Mucosa of gallbladder (tissue), 1 donor: Measurements from ENCODE around the gene ZNF740. TPM values are rescaled to one million over a fixed set of nuclear protein-coding genes. Genes with fewer than 3 reads are reported as not detected.
"Not testable (repeated sequence)": the region's sequence is repeated elsewhere in the genome, so short reads cannot be mapped to it uniquely, and the experiment has no call there.

ENCODE experiments used
- DNase-seq: peaks from one replicate; pipeline ENCODE4 v3.0.0-alpha.2; 2020; ENCODE audit warnings: low spot score
- total RNA-seq: library from RNA; stranded (reverse); gene quantifications from one replicate; pipeline ENCODE4 v1.2.1, GENCODE V29; 2021
- donor health status: DM: no; HTN: no; CAD: no.

Gene ZNF740
- total RNA-seq, 1 donor from 2014 or later: 40.4 TPM

GRCh38 chr12:53194973-53195372, 14.5 kb downstream of the ZNF740 start:
- no peak for DNase-seq

- DNase-seq: no peak
Measured at GRCh38 chr12:53195516-53196420, 15.2 kb downstream of the ZNF740 start.

DNA sequence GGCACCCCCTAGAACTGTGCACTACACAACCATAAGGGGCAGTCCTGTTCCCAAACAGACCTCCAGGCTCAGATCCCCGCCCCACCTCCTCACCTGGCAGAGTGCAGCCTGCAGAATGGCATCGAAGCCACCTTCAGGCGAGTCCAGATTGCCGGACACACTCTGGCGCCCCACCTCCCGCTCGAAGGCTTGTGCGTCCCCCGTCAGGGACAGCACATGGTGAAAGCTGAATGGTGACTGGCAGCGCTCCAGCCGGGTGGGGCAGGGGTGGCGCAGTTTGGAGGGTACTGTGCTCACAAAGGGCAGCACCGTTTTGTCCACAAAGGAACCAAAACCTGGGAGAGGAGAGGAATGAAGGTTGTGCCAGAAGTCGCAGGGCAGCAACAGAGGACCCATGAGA, 16.0 kb downstream of the ZNF740 start:
- no peak for DNase-seq

DNA sequence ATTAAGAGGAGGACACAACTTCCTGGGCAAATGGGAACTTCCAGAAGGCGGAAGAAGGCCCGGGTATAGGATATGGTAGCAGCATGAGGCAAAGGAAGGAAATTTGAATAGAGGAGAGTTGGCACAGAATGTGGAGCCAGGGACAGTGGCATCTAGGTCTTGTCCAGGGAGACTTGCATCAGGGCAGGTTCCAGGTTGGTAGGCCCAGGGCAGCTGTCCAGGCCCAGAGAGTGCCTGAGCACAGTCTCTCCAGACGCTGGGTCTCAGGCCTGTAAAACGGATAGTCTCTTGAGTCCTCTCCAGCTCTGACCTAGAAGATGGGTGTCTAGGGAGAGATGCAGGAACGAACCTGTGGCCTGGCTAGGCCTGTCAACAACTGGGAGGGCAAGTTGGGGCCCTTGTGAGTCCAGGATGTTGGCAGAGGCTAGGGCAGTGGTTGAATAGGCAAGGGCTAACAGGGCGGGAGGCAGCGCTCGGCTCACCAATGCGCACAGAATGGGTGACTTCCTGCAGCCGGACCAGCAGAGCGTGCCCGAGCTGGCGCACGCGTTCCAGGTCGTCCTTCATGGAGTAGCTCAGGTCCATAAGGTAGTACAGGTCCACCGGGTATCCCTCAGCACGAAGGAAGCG, 16.6 kb downstream of the ZNF740 start:
- DNase-seq: no peak

- DNase-seq: no peak
Measured at GRCh38 chr12:53198486-53199110, 18.1 kb downstream of the ZNF740 start.

DNA sequence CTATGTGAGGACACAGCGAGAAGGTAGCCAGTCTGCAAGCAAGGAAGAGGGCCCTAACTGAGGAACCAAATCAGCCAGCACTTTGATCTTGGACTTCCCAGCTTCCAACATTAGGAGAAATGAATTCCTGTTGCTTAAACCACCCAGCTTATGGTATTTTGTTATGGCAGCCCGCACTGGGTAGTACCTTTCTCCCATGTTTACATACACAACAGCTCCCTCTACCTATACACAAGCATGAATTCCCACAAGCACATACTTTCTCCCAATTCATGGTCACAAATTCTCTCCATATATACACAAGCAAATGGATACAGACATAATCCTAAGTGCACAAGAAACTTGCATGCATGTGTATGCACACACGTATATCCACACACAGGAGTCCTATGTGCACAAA, 19.2 kb downstream of the ZNF740 start:
- no peak for DNase-seq

DNA sequence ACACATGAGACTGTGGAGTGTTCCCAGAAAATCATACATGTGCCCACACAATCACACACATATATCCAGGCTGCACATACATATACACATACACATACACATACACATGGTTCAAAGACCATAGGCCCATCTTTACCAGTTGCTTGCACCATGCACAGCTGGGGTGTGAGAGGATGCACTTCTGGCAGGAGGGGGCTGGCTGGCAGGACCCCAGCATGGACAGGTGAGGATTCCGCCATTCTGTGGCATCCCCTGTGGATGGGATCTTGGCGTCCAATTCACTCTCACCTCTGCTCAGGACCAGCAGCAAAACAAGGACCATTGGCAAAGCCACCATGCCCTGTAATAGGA, 19.6 kb downstream of the ZNF740 start:
- DNase-seq: no peak

GRCh38 chr12:53200458-53201176, 20.1 kb downstream of the ZNF740 start:
- DNase-seq: no peak

GRCh38 chr12:53201177-53201541, 20.6 kb downstream of the ZNF740 start:
- no peak for DNase-seq

- DNase-seq: no peak
Measured at GRCh38 chr12:53201639-53202038, 21.1 kb downstream of the ZNF740 start.

- DNase-seq: not testable (repeated sequence)
Measured at GRCh38 chr12:53202316-53202715, 21.8 kb downstream of the ZNF740 start.

DNA sequence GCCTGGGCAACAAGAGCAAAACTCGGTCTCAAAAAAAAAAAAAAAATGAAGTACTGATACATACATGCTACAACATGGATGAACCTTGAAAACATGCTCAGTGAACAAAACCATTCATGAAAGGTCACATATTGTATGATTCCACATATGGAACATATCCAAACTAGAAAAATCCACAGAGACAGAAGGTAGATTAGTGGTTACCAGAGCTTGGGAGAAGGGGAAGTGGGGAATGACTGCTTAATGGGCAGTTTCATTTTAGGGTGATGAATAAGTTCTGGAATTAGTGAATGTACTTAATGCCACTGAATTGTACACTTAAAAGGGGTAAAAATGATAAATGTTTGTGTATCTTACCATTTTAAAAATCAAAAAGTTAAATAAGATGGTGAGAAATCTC, 23.8 kb downstream of the ZNF740 start:
- DNase-seq: no peak

DNA sequence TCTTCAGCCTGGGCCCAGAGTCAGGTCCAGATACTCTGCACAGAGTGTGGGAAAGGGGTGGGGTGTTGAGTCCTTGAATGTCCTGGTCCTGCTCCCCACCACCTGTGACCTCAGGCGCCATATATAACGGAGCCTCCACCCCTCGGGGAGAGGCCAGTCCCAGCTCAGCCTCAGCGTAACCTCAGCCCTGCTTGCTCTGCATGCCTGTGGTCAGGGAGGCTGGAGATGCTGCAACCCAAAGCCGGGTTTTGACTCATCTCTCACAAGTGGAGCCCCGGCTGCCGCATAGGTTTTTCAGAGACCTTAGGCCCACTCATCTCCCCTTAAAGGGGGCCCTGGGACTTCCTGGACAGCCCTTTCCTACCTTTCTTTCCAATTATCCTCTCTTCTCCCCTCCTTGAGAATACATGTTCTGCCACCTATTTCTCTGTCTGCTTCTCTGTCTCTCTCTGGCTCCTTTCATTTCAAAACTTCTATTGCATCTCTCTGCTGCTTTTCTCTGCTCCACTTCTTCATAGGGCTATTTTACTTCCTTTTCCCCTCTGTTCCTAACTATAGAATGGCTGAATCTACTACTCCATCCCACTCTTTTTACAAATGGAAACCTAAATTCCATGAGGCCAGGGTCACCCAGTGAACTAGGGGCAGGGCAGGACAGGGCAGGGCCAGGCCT, 25.4 kb downstream of the ZNF740 start:
- no peak for DNase-seq

GRCh38 chr12:53207042-53207441, 26.5 kb downstream of the ZNF740 start, which contains the start of gene ITGB7:
Gene ITGB7, minus strand, starts transcription at chr12:53207251. Its CDS starts 6,808 bp downstream, at chr12:53200443.
- no peak for DNase-seq

DNA sequence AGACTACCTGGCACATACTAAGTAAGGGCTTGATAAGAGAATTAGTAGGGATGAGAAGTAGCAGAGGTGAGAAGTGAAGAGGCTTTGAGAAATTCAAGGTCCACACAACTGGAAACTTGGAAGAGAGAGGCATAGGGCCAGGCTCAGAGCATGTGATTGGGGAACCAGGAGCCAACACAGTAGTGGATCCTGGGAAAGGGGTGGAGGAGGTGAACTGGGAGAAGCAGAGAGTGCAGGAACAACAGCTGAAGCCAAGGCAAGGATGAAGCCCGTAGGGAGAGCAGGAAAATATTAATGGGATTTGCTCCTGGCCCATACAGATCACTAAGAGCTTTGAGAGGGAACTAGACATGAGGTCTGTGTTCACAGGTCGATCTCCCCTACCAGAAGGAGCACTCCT, 27.9 kb downstream of the ZNF740 start:
- DNase-seq: no peak

- no peak for DNase-seq
Measured at GRCh38 chr12:53208877-53209463, 28.4 kb downstream of the ZNF740 start.

GRCh38 chr12:53210843-53211242, 30.3 kb downstream of the ZNF740 start:
- no peak for DNase-seq

GRCh38 chr12:53211476-53212381, 31.2 kb downstream of the ZNF740 start:
- no peak for DNase-seq

GRCh38 chr12:53212931-53213330, 32.4 kb downstream of the ZNF740 start:
- no peak for DNase-seq

DNA sequence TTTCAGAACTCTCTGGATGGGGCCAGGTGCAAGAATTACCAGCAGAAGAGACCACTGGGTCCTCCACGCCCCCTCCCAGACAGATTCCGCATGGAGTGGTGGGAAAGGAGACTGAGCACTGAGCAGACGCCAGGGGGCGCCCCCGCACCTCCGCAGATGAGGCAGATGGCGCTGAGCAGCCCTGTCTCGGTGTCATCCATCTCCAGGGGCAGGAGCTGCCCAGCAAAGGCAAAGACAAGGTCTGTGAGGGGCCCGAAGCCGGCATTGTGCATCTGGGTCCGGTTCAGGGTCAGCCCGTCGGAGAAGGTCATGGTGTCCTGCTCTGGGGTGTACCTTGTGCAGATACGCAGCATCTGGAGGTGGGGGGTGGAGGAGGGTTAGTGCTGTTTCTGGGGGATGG, 32.8 kb downstream of the ZNF740 start:
- DNase-seq: peak; percentile 84
